Panc1 (cell line): ENCODE measurements around the gene TNRC6B. TPM values are rescaled to one million over a fixed set of nuclear protein-coding genes. Genes with fewer than 3 reads are reported as not detected.

Experiments used
- ATAC-seq: fragments of 200-7000 bp; cut with Tn5 transposase; 2 replicates; pipeline ENCODE4 v1.9.1; 2020; ENCODE audit warnings: mild to moderate bottlenecking, moderate library complexity
- BruUV-seq: library from RNA; stranded (reverse); fragments of 400-500 nt; replicated peaks from 2 replicates; lab custom pipeline; 2021; lab: Mats Ljungman, UMichigan
- CTCF ChIA-PET: fragments of 300-600 bp; sonication (Branson Sonifier 250); formaldehyde crosslinking; loops from one replicate; lab custom pipeline; 2022; ENCODE audit warnings: antibody characterized with exemption; lab: Charles Lee
- POLR2A ChIA-PET: fragments of 300-600 bp; sonication (Branson Sonifier 250); formaldehyde crosslinking; loops from one replicate; lab custom pipeline; 2022; ENCODE audit warnings: antibody characterized with exemption; lab: Charles Lee
- DNase-seq: peaks from one replicate; pipeline ENCODE4 v3.0.0-alpha.2; 2010; ENCODE audit warnings: low read depth, low spot score
- H3K27ac ChIP-seq: 2 replicates; pipeline ENCODE4 v1.5.1; 2011; ENCODE audit warnings: mild to moderate bottlenecking, low read length, inconsistent platforms
- H3K27me3 ChIP-seq: fragments of 200-500 bp; sonication (Bioruptor generic); 2 replicates; pipeline ENCODE4 v1.6.0; 2014; ENCODE audit warnings: low read length, inconsistent platforms; ENCODE audit not compliant: control insufficient read depth, insufficient read depth
- H3K36me3 ChIP-seq: fragments of 200-500 bp; sonication (Bioruptor generic); 2 replicates; pipeline ENCODE4 v1.5.1; 2014; ENCODE audit warnings: inconsistent platforms, mild to moderate bottlenecking, low read length, moderate library complexity; ENCODE audit not compliant: control insufficient read depth, insufficient read depth
- H3K4me1 ChIP-seq: 2 replicates; pipeline ENCODE4 v1.5.1; 2011; ENCODE audit warnings: inconsistent platforms, mild to moderate bottlenecking, low read length, moderate library complexity; ENCODE audit not compliant: control insufficient read depth, insufficient read depth
- H3K4me3 ChIP-seq, 2 experiments: 2 replicates each; pipeline ENCODE4 v1.5.1; 2011 to 2012; ENCODE audit warnings: low read depth in 2 of 2, low read length in 2 of 2, mild to moderate bottlenecking in 2 of 2, inconsistent platforms in 1 of 2, moderate library complexity in 1 of 2
- H3K9me3 ChIP-seq: fragments of 200-500 bp; sonication (Bioruptor generic); 2 replicates; pipeline ENCODE4 v1.5.1; 2014; ENCODE audit warnings: low read depth, mild to moderate bottlenecking, inconsistent platforms, low read length, moderate library complexity; ENCODE audit not compliant: control insufficient read depth, insufficient read depth
- POLR2AphosphoS5 ChIP-seq: IDR thresholded peaks from 2 replicates; pipeline ENCODE4 v1.6.1; 2012; ENCODE audit warnings: mild to moderate bottlenecking, low read depth, low read length, moderate library complexity
- SIN3A ChIP-seq: IDR thresholded peaks from 2 replicates; pipeline ENCODE4 v1.6.1; 2012; ENCODE audit warnings: low read depth, mild to moderate bottlenecking, low read length, moderate library complexity, borderline replicate concordance; ENCODE audit not compliant: insufficient read depth
- TCF7L2 ChIP-seq: IDR thresholded peaks from 2 replicates; pipeline ENCODE4 v1.6.1; 2011; ENCODE audit warnings: mild to moderate bottlenecking, low read depth, low read length, inconsistent platforms
- in situ Hi-C: cut with HindIII; loops from 2 replicates; pipeline ENCODE4 v1.10.0; 2016; ENCODE audit warnings: low sequenced_read_pairs, low pct_unique_long_range_greater_than_20kb
- intact Hi-C: fragments of 100-400 bp; cut with micrococcal nuclease; formaldehyde crosslinking; loops from one replicate; pipeline ENCODE4 v1.10.0; 2022; ENCODE audit not compliant: unreplicated experiment
- total RNA-seq: library from RNA; stranded (reverse); gene quantifications from one replicate; pipeline ENCODE4 v1.2.1, GENCODE V29; 2021; ENCODE audit not compliant: unreplicated experiment
- TF ChIP-seq, protein P1 (sequence below), 2 experiments: IDR thresholded peaks; 2 replicates each; pipeline ENCODE4 v1.6.1; 2011 to 2012; ENCODE audit warnings: low read depth in 2 of 2, control low read depth in 1 of 2, low read length in 1 of 2, mild to moderate bottlenecking in 1 of 2, moderate library complexity in 1 of 2; ENCODE audit not compliant: insufficient read depth in 1 of 2
- TF ChIP-seq, protein P2 (sequence below): fragments of 450-650 bp; IDR thresholded peaks from 2 replicates; pipeline ENCODE4 v1.5.1; 2017; ENCODE audit warnings: mild to moderate bottlenecking

The TNRC6B gene
- total RNA-seq, 1 experiment from 2014 or later = 30.7 TPM

DNA sequence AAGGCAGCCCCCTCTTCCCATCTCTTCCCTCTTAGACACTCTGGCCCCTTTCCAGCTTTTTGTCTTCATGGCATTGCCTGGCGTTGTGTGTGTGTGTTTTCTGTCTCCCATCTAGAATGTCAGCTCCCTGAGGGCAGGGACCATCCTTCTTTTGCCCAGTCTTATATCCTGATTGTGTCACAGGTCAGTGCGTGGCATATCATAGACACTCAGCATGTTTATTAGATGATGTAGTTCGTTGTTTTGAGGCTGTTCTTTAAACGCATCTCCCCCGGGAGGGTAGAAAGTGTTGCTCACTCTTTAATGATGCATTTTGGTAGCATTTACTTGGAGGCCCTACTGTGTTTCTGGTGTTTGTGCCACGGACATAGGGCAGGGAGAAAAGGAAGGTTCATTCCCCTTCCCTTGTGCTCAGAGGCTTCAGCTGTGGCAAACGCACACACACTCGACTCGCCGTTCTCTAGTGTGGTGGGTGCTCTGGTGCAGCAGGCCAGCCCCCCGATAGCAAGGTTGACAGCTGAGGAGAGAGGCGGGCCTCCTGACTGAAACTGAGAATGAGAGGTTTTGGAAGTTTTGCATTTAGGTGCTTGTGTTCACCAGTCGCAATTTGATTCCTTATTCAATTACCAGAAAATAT lies 60.2 kb downstream of the TNRC6B start:
- DNase-seq (no peak), ATAC-seq (no peak)
- no TSS peak for BruUV-seq
- Histone ChIP-seq H3K27me3 (no peaks in the 10 kb centered on the region), H3K4me1 (peaks cover 24% of the 10 kb centered on the region), H3K9me3 (no peaks in the 10 kb centered on the region), H3K27ac (no peak overlapping the region), H3K36me3 (no peaks in the 10 kb centered on the region), H3K4me3 (no peak overlapping the region)
- intact Hi-C loops = no loop called here
- no peak for TF ChIP-seq SIN3A
- ChIA-PET POLR2A (no interaction called here), CTCF (no interaction called here)
- in situ Hi-C loops = no loop called here

DNA sequence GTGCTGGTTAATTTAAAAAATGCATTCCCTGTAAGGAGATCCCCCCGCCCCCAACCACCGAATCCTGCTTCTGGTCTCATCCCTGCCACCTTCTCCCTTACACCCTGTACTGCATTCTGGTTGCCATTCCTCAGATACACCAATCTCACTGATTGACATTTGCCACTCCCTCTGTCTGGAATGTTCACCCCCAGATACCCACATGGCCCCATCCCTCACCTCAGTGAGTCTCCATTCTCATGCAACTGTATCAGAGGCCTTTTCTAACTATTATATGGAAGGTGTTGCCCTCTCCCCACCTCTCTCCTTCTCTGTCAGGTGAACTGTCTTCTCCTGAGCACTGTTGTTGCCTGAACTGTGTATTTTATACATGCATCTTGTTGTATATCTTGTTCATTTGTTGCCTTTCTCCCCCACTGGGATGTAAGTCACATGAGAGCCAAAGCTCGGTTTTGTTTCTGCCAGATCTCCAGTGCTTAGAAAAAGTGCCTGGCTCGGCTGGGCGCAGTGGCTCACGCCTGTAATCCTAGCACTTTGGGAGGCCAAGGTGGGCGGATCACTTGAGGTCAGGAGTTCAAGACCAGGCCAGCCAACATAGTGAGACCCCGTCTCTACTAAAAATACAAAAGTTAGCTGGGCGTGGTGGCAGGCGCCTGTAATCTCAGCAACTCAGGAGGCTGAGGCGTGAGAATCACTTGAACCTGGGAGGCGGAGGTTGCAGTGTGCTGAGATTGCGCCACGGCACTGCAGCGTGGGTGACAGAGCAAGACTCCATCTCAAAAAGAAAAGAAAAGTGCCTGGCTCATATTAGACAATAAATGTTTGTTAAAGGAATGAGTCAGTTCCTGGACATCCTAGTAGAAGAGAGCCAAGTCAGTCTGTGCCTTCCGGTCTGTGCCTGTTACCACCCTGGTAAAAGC lies 61.0 kb downstream of the TNRC6B start:
- peak; percentile 90 for ATAC-seq
- intact Hi-C loops (no loop called here), in situ Hi-C loops (no loop called here)
- peak overlapping the region; percentile 51 for H3K27ac ChIP-seq
- ChIA-PET CTCF (no interaction called here), POLR2A (no interaction called here)
- peaks cover 24% of the 10 kb centered on the region for H3K4me1 ChIP-seq
- H3K27me3 ChIP-seq = no peaks in the 10 kb centered on the region
- no peaks in the 10 kb centered on the region for H3K9me3 ChIP-seq
- TF ChIP-seq, protein P1, sequence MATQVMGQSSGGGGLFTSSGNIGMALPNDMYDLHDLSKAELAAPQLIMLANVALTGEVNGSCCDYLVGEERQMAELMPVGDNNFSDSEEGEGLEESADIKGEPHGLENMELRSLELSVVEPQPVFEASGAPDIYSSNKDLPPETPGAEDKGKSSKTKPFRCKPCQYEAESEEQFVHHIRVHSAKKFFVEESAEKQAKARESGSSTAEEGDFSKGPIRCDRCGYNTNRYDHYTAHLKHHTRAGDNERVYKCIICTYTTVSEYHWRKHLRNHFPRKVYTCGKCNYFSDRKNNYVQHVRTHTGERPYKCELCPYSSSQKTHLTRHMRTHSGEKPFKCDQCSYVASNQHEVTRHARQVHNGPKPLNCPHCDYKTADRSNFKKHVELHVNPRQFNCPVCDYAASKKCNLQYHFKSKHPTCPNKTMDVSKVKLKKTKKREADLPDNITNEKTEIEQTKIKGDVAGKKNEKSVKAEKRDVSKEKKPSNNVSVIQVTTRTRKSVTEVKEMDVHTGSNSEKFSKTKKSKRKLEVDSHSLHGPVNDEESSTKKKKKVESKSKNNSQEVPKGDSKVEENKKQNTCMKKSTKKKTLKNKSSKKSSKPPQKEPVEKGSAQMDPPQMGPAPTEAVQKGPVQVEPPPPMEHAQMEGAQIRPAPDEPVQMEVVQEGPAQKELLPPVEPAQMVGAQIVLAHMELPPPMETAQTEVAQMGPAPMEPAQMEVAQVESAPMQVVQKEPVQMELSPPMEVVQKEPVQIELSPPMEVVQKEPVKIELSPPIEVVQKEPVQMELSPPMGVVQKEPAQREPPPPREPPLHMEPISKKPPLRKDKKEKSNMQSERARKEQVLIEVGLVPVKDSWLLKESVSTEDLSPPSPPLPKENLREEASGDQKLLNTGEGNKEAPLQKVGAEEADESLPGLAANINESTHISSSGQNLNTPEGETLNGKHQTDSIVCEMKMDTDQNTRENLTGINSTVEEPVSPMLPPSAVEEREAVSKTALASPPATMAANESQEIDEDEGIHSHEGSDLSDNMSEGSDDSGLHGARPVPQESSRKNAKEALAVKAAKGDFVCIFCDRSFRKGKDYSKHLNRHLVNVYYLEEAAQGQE (IDR thresholded peaks at IDR 0.05; ENCODE audit: insufficient read depth in 1 of 2, low read depth in 2 of 2, low read length in 1 of 2) = no peak
- TF ChIP-seq, protein P2, sequence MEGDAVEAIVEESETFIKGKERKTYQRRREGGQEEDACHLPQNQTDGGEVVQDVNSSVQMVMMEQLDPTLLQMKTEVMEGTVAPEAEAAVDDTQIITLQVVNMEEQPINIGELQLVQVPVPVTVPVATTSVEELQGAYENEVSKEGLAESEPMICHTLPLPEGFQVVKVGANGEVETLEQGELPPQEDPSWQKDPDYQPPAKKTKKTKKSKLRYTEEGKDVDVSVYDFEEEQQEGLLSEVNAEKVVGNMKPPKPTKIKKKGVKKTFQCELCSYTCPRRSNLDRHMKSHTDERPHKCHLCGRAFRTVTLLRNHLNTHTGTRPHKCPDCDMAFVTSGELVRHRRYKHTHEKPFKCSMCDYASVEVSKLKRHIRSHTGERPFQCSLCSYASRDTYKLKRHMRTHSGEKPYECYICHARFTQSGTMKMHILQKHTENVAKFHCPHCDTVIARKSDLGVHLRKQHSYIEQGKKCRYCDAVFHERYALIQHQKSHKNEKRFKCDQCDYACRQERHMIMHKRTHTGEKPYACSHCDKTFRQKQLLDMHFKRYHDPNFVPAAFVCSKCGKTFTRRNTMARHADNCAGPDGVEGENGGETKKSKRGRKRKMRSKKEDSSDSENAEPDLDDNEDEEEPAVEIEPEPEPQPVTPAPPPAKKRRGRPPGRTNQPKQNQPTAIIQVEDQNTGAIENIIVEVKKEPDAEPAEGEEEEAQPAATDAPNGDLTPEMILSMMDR = no peak
- TF ChIP-seq TCF7L2 = no peak
- TF ChIP-seq SIN3A = no peak
- TF ChIP-seq POLR2AphosphoS5 = no peak
- BruUV-seq = no TSS peak
- no peaks in the 10 kb centered on the region for H3K36me3 ChIP-seq
- peak overlapping the region in 1 of 2 experiments; percentile 18; a peak in 2 of 4 replicates for H3K4me3 ChIP-seq
- peak; percentile 30 for DNase-seq
